Peyer's patch (tissue), 4 donors: ENCODE data around the gene CHST12.
A peak's percentile ranks its signal among the peaks of the same experiment; 100 is the strongest.

Source experiments
- POLR2A ChIP-seq, 2 donors: fragments of 450-650 bp; IDR thresholded peaks; one replicate each; pipeline ENCODE4 v1.5.1; 2017; ENCODE audit warnings: antibody characterized with exemption in 2 of 2, mild to moderate bottlenecking in 2 of 2, moderate library complexity in 2 of 2
- TF ChIP-seq, protein P1 (sequence below), 6 experiments: fragments of 450-650 bp in 4 of 6; fragments of 200-600 bp in 2 of 6; sonication (generic) in 1 of 6; IDR thresholded peaks; one replicate each; pipeline ENCODE4 v1.5.1; 2017 to 2019; ENCODE audit warnings: antibody characterized with exemption in 6 of 6, mild to moderate bottlenecking in 3 of 6, moderate library complexity in 1 of 6

- TF ChIP-seq, protein P1, sequence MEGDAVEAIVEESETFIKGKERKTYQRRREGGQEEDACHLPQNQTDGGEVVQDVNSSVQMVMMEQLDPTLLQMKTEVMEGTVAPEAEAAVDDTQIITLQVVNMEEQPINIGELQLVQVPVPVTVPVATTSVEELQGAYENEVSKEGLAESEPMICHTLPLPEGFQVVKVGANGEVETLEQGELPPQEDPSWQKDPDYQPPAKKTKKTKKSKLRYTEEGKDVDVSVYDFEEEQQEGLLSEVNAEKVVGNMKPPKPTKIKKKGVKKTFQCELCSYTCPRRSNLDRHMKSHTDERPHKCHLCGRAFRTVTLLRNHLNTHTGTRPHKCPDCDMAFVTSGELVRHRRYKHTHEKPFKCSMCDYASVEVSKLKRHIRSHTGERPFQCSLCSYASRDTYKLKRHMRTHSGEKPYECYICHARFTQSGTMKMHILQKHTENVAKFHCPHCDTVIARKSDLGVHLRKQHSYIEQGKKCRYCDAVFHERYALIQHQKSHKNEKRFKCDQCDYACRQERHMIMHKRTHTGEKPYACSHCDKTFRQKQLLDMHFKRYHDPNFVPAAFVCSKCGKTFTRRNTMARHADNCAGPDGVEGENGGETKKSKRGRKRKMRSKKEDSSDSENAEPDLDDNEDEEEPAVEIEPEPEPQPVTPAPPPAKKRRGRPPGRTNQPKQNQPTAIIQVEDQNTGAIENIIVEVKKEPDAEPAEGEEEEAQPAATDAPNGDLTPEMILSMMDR (IDR thresholded peaks at IDR 0.05) = peak in 5 of 6 experiments; percentile 14 to 46 (median 35)
- TF ChIP-seq POLR2A (IDR thresholded peaks at IDR 0.05) = no peak
These were observed 28.0 kb downstream of the CHST12 start for GRCh38 chr7:2431260-2431867.
